Activated naive CD4-positive, alpha-beta T cell treated with anti-CD3 and anti-CD28 coated beads, Interleukin-2, amount 10 ng/mL, durations not matched to agents 5 hours and 36 hours (primary cell): ENCODE measurements around the gene PAAF1. TPM values are rescaled to one million over a fixed set of nuclear protein-coding genes. Genes with fewer than 3 reads are reported as not detected.

Source experiments
- total RNA-seq, 2 experiments: library from RNA; stranded (reverse); gene quantifications; one replicate each; pipeline ENCODE4 v1.2.3, GENCODE V29; 2021

The PAAF1 gene, protein sequence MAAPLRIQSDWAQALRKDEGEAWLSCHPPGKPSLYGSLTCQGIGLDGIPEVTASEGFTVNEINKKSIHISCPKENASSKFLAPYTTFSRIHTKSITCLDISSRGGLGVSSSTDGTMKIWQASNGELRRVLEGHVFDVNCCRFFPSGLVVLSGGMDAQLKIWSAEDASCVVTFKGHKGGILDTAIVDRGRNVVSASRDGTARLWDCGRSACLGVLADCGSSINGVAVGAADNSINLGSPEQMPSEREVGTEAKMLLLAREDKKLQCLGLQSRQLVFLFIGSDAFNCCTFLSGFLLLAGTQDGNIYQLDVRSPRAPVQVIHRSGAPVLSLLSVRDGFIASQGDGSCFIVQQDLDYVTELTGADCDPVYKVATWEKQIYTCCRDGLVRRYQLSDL
- 10 to 100 TPM; 15.1 to 18.6 TPM for total RNA-seq

DNA sequence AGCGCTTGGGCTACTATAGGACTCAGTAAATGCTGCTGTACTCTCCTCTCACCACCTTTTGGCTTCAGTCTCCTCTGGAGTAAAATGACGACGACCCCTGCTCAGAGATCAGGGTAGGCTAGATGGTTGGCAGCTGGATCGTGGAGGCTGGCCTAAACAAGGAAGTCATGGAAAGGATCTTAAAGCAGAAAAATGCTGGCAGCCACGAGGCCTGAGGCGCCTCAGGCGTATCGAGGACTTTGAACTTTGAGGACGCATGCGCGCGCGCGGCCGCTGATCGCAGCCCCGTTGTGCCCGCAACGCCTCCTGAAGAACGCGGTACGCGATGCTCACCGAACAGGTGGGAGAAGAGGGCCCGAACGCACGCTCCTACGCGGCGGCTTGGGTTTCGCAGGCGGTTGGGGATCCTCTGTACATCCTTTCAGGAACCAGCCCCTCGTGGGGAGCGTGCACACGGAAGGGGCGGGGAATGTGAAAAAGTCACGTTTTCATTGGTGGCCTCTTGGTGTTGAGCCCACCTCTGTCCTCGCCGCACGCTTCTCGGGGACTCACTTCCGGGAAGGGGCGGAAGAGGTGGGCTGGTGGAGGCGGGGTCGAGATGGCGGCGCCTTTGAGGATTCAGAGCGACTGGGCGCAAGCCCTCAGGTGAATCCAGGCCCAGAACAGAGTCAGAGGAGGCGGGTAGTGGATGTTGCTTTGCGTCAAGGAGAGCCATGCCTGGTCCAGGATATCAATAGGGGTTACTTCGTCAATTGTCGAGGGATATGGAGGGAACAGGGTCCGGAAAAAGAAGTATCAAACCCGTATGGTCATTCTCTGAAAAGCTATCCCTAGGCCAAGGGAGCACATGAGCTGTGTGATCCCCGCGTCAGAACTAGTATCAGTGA, at the start of gene PAAF1, which contains the start of gene COA4:
PAAF1 (plus strand) TSS at position 576 of the 887 bp plus-strand sequence; CDS start at position 599, 23 bp downstream.
COA4 (minus strand) TSS at position 423 of the 887 bp plus-strand sequence. CDS start 3,468 bp downstream, outside the sequence.

DNA sequence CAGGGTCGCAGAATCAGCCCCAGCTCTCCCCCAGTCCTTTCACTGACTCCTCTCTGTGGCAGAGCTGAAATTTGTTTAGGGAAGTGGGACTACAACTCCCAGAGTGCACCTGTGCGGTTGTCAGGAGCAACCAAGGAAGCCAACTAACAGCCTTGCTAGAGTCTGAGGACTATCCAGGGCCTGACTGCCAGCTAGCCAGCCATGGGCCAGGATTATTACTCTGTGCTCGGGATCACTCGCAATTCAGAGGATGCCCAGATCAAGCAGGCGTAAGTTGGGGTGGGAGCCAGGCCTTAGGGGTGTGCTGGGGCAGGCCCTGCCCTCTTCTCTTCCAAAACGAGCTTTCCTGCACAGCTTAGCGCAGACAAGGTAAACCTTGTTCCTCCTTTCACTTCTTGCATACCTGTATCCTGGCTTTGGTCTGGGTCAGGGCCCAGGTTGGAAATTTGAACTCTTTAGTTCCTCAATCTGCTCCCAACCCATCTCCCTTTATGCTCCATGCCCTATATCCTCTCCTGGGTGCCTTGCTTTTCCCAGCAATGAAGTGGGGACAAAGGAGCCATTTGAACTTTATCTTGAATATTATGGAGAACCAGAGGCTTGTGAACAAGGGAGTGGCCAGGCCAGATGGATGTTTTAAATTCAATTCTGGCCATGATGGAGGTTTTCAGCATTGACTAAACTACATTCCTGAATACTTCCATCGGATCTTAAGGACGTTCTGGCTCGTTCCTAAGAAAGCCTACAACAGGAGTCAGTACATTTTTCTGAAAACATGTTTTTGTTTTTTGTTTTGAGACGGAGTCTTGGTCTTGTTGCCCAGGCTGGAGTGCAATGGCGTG, 74.3 kb downstream of the PAAF1 start, which contains the start of gene DNAJB13:
DNAJB13 (plus strand) TSS at position 158 of the 842 bp plus-strand sequence; CDS start at position 202, 44 bp downstream.

Other genes with a start within 250 kb of the PAAF1 start
- 10 to 100 TPM; 12.6 to 13.6 TPM for gene PLEKHB1, start 230.4 kb upstream of the PAAF1 start, total RNA-seq
- 10 to 100 TPM; 81.8 to 94.8 TPM for gene RAB6A, start 115.9 kb upstream of the PAAF1 start, total RNA-seq
- 10 to 100 TPM; 41.1 to 50.1 TPM for gene MRPL48, start 89.1 kb upstream of the PAAF1 start, total RNA-seq
- 10 to 100 TPM; 53.3 to 54.2 TPM for gene COA4, start 153 bp upstream of the PAAF1 start, total RNA-seq
- gene DNAJB13, start 74.0 kb downstream of the PAAF1 start, total RNA-seq = not detected
- 100 to 1,000 TPM; 387 to 396 TPM for gene UCP2, start 105.8 kb downstream of the PAAF1 start, total RNA-seq
- 1 to 10 TPM; 1.7 to 2.0 TPM for gene UCP3, start 132.1 kb downstream of the PAAF1 start, total RNA-seq